ENCODE data around the gene RXFP2.

DNA sequence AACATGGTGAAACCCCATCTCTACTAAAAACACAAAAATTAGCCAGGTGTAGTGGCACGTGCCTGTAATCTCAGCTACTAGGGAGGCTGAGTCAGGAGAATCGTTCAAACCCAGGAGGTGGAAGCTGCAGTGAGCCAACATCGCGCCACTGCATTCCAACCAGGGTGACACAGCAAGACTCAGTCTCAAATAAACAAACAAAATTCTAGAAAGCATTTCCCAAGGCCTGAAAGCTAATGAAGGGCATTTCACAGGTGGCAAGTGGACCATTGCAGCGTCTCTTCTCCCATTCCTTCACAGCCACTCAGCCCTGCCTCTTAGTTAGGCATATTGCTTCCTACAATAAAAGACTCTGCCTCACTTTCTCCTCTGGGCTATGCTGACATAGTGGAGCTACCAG, 13.5 kb upstream of the RXFP2 start:
- TF ChIP-seq, protein P1, sequence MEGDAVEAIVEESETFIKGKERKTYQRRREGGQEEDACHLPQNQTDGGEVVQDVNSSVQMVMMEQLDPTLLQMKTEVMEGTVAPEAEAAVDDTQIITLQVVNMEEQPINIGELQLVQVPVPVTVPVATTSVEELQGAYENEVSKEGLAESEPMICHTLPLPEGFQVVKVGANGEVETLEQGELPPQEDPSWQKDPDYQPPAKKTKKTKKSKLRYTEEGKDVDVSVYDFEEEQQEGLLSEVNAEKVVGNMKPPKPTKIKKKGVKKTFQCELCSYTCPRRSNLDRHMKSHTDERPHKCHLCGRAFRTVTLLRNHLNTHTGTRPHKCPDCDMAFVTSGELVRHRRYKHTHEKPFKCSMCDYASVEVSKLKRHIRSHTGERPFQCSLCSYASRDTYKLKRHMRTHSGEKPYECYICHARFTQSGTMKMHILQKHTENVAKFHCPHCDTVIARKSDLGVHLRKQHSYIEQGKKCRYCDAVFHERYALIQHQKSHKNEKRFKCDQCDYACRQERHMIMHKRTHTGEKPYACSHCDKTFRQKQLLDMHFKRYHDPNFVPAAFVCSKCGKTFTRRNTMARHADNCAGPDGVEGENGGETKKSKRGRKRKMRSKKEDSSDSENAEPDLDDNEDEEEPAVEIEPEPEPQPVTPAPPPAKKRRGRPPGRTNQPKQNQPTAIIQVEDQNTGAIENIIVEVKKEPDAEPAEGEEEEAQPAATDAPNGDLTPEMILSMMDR (conservative IDR thresholded peaks at IDR 0.05; ENCODE audit: low read length), result no peak
- TF ChIP-seq EZH2phosphoT487 (IDR thresholded peaks at IDR 0.05; ENCODE audit: borderline replicate concordance), result no peak

Measured in Loucy (cell line).